ENCODE measurements around the gene GAS7.

GAS7 gene

DNA sequence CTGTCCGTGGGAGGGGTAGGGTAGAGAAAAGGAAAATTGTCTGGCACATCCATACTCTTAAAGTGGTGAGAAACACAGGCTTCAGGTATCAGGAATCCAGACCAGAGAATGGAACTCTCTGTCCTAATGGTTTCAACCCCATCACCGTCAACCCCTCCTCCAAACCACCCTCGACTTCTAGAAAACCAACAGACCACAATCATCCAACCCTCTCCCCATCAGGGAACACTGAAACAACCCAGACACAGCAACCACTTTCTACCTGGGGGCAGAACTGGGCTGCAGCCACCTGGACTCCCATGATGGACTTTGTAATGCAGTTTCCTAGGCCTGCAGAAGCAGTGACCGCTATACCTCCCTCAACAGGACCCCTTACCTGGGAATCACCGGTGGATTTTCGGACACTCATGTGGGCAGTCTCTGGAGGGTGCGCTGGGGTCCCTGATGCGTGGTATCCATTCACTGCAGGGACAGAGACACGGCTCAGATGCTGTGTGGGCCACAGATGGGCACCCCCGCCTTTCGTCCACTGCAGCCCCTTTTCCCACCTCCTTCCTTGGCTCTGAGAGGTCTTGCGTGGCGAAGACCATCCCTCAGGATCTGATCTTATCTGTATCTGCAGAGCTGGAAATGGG lies 229.0 kb downstream of the GAS7 start:
- no peaks in the 10 kb centered on the region for H3K27me3 ChIP-seq (ENCODE audit: insufficient read depth, low read depth, severe bottlenecking)
- H3K27ac ChIP-seq, result no peak overlapping the region
- no peak overlapping the region for H3K4me3 ChIP-seq (ENCODE audit: low read depth, low read length)
- H3K9me3 ChIP-seq (ENCODE audit: severe bottlenecking), result no peaks in the 10 kb centered on the region
- TF ChIP-seq, protein P1, sequence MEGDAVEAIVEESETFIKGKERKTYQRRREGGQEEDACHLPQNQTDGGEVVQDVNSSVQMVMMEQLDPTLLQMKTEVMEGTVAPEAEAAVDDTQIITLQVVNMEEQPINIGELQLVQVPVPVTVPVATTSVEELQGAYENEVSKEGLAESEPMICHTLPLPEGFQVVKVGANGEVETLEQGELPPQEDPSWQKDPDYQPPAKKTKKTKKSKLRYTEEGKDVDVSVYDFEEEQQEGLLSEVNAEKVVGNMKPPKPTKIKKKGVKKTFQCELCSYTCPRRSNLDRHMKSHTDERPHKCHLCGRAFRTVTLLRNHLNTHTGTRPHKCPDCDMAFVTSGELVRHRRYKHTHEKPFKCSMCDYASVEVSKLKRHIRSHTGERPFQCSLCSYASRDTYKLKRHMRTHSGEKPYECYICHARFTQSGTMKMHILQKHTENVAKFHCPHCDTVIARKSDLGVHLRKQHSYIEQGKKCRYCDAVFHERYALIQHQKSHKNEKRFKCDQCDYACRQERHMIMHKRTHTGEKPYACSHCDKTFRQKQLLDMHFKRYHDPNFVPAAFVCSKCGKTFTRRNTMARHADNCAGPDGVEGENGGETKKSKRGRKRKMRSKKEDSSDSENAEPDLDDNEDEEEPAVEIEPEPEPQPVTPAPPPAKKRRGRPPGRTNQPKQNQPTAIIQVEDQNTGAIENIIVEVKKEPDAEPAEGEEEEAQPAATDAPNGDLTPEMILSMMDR (IDR thresholded peaks at IDR 0.05; ENCODE audit: low read depth, low read length), result no peak
- DNase-seq, result no peak
- H3K36me3 ChIP-seq, result no peaks in the 10 kb centered on the region

DNA sequence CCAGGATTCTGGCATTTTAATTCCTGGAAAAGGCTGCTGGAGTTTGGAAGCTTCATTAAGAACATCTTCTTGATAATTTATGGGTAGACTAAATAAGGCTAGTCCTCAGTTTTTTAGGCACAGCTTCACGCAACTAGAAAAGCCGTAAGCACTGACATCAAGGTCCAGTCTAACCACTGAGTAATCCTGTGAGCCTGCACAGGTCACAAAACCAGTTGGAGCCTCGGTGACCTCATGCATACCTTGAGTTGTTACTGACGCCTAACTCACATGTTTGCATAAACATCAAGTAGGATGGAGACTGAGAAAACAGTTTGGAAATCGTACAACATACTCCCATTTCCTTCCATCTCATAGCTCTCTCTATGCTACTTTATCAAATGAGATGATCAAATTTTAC lies 229.5 kb downstream of the GAS7 start:
- Histone ChIP-seq H3K9me3 (ENCODE audit: severe bottlenecking) (no peaks in the 10 kb centered on the region), H3K4me3 (ENCODE audit: low read depth, low read length) (no peak overlapping the region), H3K27ac (no peak overlapping the region), H3K36me3 (no peaks in the 10 kb centered on the region), H3K27me3 (ENCODE audit: insufficient read depth, low read depth, severe bottlenecking) (no peaks in the 10 kb centered on the region)
- TF ChIP-seq, protein P1 (IDR thresholded peaks at IDR 0.05; ENCODE audit: low read depth, low read length), result no peak
- no peak for DNase-seq

- TF ChIP-seq, protein P1 (IDR thresholded peaks at IDR 0.05; ENCODE audit: low read depth, low read length), result no peak
- Histone ChIP-seq H3K27ac (no peak overlapping the region), H3K36me3 (no peaks in the 10 kb centered on the region), H3K4me3 (ENCODE audit: low read depth, low read length) (no peak overlapping the region), H3K9me3 (ENCODE audit: severe bottlenecking) (no peaks in the 10 kb centered on the region), H3K27me3 (ENCODE audit: insufficient read depth, low read depth, severe bottlenecking) (no peaks in the 10 kb centered on the region)
- no peak for DNase-seq
Observed at GRCh38 chr17:9968008-9968407, 230.4 kb downstream of the GAS7 start.

DNA sequence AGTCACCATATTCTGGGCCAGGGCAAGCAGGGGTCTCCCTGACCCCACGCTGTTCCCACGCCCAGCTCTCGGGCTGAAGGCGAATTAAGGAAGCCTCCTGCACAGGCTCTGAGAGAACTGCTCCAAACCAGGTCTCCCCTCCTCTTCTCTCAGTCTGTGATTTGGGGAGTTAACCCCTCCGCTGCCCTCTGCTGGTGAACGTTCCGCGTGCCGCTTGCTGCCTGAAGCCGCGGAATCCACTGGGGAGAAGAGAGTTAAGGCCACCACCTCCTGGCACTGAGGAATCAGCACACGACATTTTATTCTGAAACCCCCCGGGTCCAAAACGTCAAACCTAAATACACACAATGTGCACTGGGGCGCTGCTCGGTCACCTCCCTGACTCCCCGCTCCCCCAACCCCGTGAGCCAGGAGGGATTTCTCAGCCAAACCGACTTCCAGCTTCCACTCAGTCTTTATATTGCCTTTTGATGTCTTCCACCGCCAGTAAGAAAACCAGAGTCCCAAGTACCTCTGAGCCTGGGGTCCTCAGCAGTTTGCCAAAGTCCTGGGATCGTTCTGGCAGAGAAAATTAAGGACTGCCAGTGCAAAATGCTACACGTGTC lies 238.9 kb downstream of the GAS7 start:
- Histone ChIP-seq H3K27me3 (ENCODE audit: insufficient read depth, low read depth, severe bottlenecking) (no peaks in the 10 kb centered on the region), H3K4me3 (ENCODE audit: low read depth, low read length) (no peak overlapping the region), H3K27ac (no peak overlapping the region), H3K36me3 (no peaks in the 10 kb centered on the region), H3K9me3 (ENCODE audit: severe bottlenecking) (no peaks in the 10 kb centered on the region)
- TF ChIP-seq, protein P1 (IDR thresholded peaks at IDR 0.05; ENCODE audit: low read depth, low read length), result peak; percentile 78
- DNase-seq, result peak; percentile 78

DNA sequence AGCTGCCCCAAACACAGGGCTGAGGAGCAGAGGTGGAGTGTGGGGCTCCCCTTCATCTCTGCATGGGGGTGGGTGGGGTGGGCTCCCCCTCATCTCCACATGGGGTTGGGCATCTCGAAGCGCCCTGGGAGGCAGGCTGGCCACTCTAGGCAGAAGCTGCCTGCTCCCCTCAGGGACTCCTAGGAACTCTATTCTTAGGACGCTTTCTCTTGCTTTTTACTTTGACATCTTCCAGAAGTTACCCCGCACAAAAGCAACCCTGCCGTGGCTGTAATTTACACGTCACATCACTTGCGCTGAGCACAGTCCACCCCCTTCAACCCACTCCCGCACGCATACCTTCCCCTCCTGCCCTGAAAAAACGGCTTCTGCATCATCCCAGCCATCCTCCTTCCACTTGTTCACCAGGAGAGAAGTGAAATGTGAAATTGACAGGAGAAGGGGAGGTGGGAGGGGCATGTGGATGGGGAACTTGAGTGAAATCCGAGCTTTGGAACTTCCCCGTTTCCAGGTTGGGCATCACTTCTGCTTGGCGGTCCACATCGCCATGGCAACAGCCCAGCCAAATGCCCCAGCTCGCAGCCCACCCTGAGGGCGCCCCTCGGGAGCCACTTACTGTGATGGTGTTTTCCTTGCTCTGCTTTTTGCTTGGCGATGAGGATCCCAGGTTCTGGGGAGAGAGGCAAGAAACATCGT lies 239.7 kb downstream of the GAS7 start:
- no peak for DNase-seq
- Histone ChIP-seq H3K36me3 (no peaks in the 10 kb centered on the region), H3K4me3 (ENCODE audit: low read depth, low read length) (no peak overlapping the region), H3K27ac (no peak overlapping the region), H3K9me3 (ENCODE audit: severe bottlenecking) (no peaks in the 10 kb centered on the region), H3K27me3 (ENCODE audit: insufficient read depth, low read depth, severe bottlenecking) (no peaks in the 10 kb centered on the region)
- TF ChIP-seq, protein P1 (IDR thresholded peaks at IDR 0.05; ENCODE audit: low read depth, low read length), result no peak
